H1 (cell line): ENCODE measurements around the gene RBM47. TPM values are rescaled to one million over a fixed set of nuclear protein-coding genes. Genes with fewer than 3 reads are reported as not detected.

ENCODE experiments used
- CTCF ChIA-PET: fragments of 300-600 bp; sonication (Branson Sonifier 250); formaldehyde crosslinking; loops from one replicate; lab custom pipeline; 2021; ENCODE audit not compliant: partially characterized antibody; lab: Charles Lee
- POLR2A ChIA-PET: fragments of 300-600 bp; sonication (Branson Sonifier 250); formaldehyde crosslinking; loops from one replicate; lab custom pipeline; 2021; ENCODE audit warnings: inconsistent platforms; ENCODE audit not compliant: partially characterized antibody; lab: Charles Lee
- DNase-seq, 2 experiments: peaks; one replicate each; pipeline versions ENCODE4 v3.0.0 to v3.0.0-alpha.2; 2010 to 2022; ENCODE audit warnings: low spot score in 2 of 2, low read depth in 1 of 2, mixed read lengths in 1 of 2
- FAIRE-seq: peaks from 2 replicates; lab custom pipeline; 2011; peaks lifted over from hg19 to GRCh38; lab: Jason Lieb, UNC
- H2AFZ ChIP-seq: 2 replicates; pipeline ENCODE4 v1.8.1; 2012; ENCODE audit warnings: low read length, inconsistent platforms
- H2AK5ac ChIP-seq: 2 replicates; pipeline ENCODE4 v1.6.1; 2013; ENCODE audit warnings: low read depth, low read length
- H2BK120ac ChIP-seq: replicated peaks from 2 replicates; pipeline ENCODE3; 2013; ENCODE audit warnings: low read depth, low read length, inconsistent platforms
- H2BK12ac ChIP-seq: 2 replicates; pipeline ENCODE4 v1.6.1; 2013; ENCODE audit warnings: low read depth, low read length
- H2BK15ac ChIP-seq: 2 replicates; pipeline ENCODE4 v1.6.1; 2013; ENCODE audit warnings: low read length
- H2BK20ac ChIP-seq: 2 replicates; pipeline ENCODE4 v1.6.1; 2013; ENCODE audit warnings: low read length
- H2BK5ac ChIP-seq: 2 replicates; pipeline ENCODE4 v1.6.1; 2013; ENCODE audit warnings: low read depth, low read length
- H3K14ac ChIP-seq: 2 replicates; pipeline ENCODE4 v1.6.1; 2013; ENCODE audit warnings: inconsistent platforms; ENCODE audit not compliant: insufficient read length
- H3K18ac ChIP-seq: 2 replicates; pipeline ENCODE4 v1.6.1; 2013; ENCODE audit warnings: low read length; ENCODE audit errors: extremely low read depth
- H3K23ac ChIP-seq: 2 replicates; pipeline ENCODE4 v1.6.1; 2013; ENCODE audit warnings: inconsistent platforms; ENCODE audit not compliant: insufficient read length
- H3K23me2 ChIP-seq: 2 replicates; pipeline ENCODE4 v1.6.1; 2013; ENCODE audit warnings: low read depth, low read length
- H3K27ac ChIP-seq: 2 replicates; pipeline ENCODE4 v1.6.1; 2011; ENCODE audit warnings: low read depth, low read length, inconsistent platforms
- H3K27me3 ChIP-seq, 4 experiments: replicated peaks in 1 of 4; 1 replicate in 1 of 4; 2 replicates in 3 of 4; pipeline versions ENCODE4 v1.6.1 to v1.8.1; 2011 to 2013; ENCODE audit warnings: low read length in 3 of 4, mild to moderate bottlenecking in 3 of 4, inconsistent platforms in 2 of 4, mixed read lengths in 2 of 4, moderate library complexity in 1 of 4; ENCODE audit not compliant: control insufficient read depth in 3 of 4, insufficient read depth in 3 of 4; ENCODE audit errors: extremely low read depth in 1 of 4
- H3K36me3 ChIP-seq, 4 experiments: 2 replicates each; pipeline versions ENCODE4 v1.6.1 to v1.8.1; 2011 to 2013; ENCODE audit warnings: mild to moderate bottlenecking in 4 of 4, low read length in 3 of 4, moderate library complexity in 2 of 4, control low read depth in 1 of 4, inconsistent platforms in 1 of 4; ENCODE audit not compliant: insufficient read depth in 4 of 4, control insufficient read depth in 2 of 4
- H3K4ac ChIP-seq: replicated peaks from 2 replicates; pipeline ENCODE3; 2013; ENCODE audit warnings: low read length, low read depth, mixed read lengths, inconsistent platforms; ENCODE audit not compliant: insufficient read length
- H3K4me1 ChIP-seq, 4 experiments: replicated peaks in 1 of 4; 1 replicate in 1 of 4; 2 replicates in 3 of 4; pipeline versions ENCODE4 v1.6.1 to v1.8.1; 2011 to 2013; ENCODE audit warnings: low read length in 3 of 4, inconsistent platforms in 2 of 4, mixed read lengths in 1 of 4; ENCODE audit not compliant: insufficient read depth in 4 of 4, control insufficient read depth in 3 of 4
- H3K4me2 ChIP-seq, 2 experiments: 2 replicates each; pipeline versions ENCODE4 v1.6.1 to v1.8.1; 2011 to 2013; ENCODE audit warnings: low read depth in 2 of 2, low read length in 2 of 2, control low read depth in 1 of 2, inconsistent platforms in 1 of 2, mild to moderate bottlenecking in 1 of 2; ENCODE audit not compliant: insufficient read depth in 1 of 2
- H3K4me3 ChIP-seq, 4 experiments: fragments of 200-600, 300-600 bp in 1 of 4; sonication (generic), shearing (Covaris generic), sonication (Bioruptor Twin) in 1 of 4; 2 replicates each; pipeline versions ENCODE4 v1.5.1 to v1.8.1; 2011 to 2016; ENCODE audit warnings: low read length in 4 of 4, low read depth in 3 of 4, control low read depth in 2 of 4, inconsistent platforms in 2 of 4, mild to moderate bottlenecking in 2 of 4, mixed read lengths in 1 of 4, moderate library complexity in 1 of 4; ENCODE audit not compliant: insufficient read depth in 2 of 4; ENCODE audit errors: extremely low read depth in 1 of 4
- H3K56ac ChIP-seq: replicated peaks from 2 replicates; pipeline ENCODE3; 2013; ENCODE audit warnings: low read depth, mild to moderate bottlenecking, mixed read lengths, low read length, inconsistent platforms; ENCODE audit not compliant: insufficient read length
- H3K79me1 ChIP-seq: 2 replicates; pipeline ENCODE4 v1.6.1; 2013; ENCODE audit warnings: low read depth, low read length, control low read depth
- H3K79me2 ChIP-seq, 2 experiments: 2 replicates each; pipeline versions ENCODE4 v1.6.1 to v1.8.1; 2012 to 2013; ENCODE audit warnings: low read length in 2 of 2, mild to moderate bottlenecking in 2 of 2, inconsistent platforms in 1 of 2; ENCODE audit not compliant: insufficient read depth in 2 of 2, control insufficient read depth in 1 of 2
- H3K9ac ChIP-seq, 4 experiments: replicated peaks in 1 of 4; 1 replicate in 1 of 4; 2 replicates in 3 of 4; pipeline versions ENCODE4 v1.6.1 to v1.8.1; 2011 to 2013; ENCODE audit warnings: low read depth in 3 of 4, low read length in 3 of 4, control low read depth in 2 of 4, mild to moderate bottlenecking in 2 of 4, moderate library complexity in 2 of 4, inconsistent platforms in 1 of 4; ENCODE audit errors: extremely low read depth in 1 of 4
- H3K9me3 ChIP-seq, 2 experiments: 2 replicates each; pipeline versions ENCODE4 v1.6.1 to v1.8.1; 2012 to 2013; ENCODE audit warnings: mild to moderate bottlenecking in 2 of 2, moderate library complexity in 2 of 2, control low read depth in 1 of 2, inconsistent platforms in 1 of 2, low read depth in 1 of 2, low read length in 1 of 2, mixed read lengths in 1 of 2; ENCODE audit not compliant: insufficient read depth in 2 of 2
- H4K20me1 ChIP-seq, 2 experiments: replicated peaks in 1 of 2; 2 replicates each; pipeline versions ENCODE3 to v1.8.1; 2011 to 2013; ENCODE audit warnings: inconsistent platforms in 2 of 2, low read length in 2 of 2, mild to moderate bottlenecking in 1 of 2; ENCODE audit not compliant: insufficient read depth in 2 of 2, control insufficient read depth in 1 of 2
- H4K5ac ChIP-seq: 2 replicates; pipeline ENCODE4 v1.6.1; 2013; ENCODE audit warnings: low read length, low read depth, mixed read lengths, inconsistent platforms; ENCODE audit not compliant: insufficient read length
- H4K8ac ChIP-seq: 2 replicates; pipeline ENCODE4 v1.8.0; 2013; ENCODE audit warnings: mild to moderate bottlenecking, moderate library complexity, low read length, inconsistent platforms; ENCODE audit not compliant: insufficient read depth; ENCODE audit errors: extremely low read depth
- H4K91ac ChIP-seq: replicated peaks from 2 replicates; pipeline ENCODE3; 2013; ENCODE audit warnings: low read length, mixed read lengths, inconsistent platforms; ENCODE audit not compliant: insufficient read length
- KDM1A ChIP-seq: fragments of 200-600, 300-600 bp; sonication (generic); IDR thresholded peaks from 2 replicates; pipeline ENCODE4 v1.7.1; 2016; ENCODE audit warnings: mild to moderate bottlenecking, low read length, borderline replicate concordance
- SIN3A ChIP-seq, 2 experiments: IDR thresholded peaks in 1 of 2; conservative IDR thresholded peaks in 1 of 2; 2 replicates each; pipeline ENCODE4 v1.6.1; 2011 to 2012; ENCODE audit warnings: low read length in 2 of 2, improper control_type of control experiment in 1 of 2, low read depth in 1 of 2, mild to moderate bottlenecking in 1 of 2
- WGBS, 2 experiments: shearing (Covaris generic) in 1 of 2; methylation state at CpG; one replicate each; pipeline versions ENCODE4 v1.1.6 to v1.1.7; 2013 to 2015; ENCODE audit warnings: low lambda C conversion rate in 2 of 2, mixed read lengths in 2 of 2, inconsistent platforms in 1 of 2, low coverage in 1 of 2, missing lambda C conversion rate in 1 of 2; ENCODE audit not compliant: insufficient replicate concordance in 2 of 2, insufficient coverage in 1 of 2, insufficient read length in 1 of 2; ENCODE audit errors: extremely low coverage in 1 of 2, missing lambda C conversion rate in 1 of 2; 5-methylcytosine and 5-hydroxymethylcytosine counted together
- polyA plus RNA-seq, 7 experiments: library from polyadenylated mRNA; depleted of rRNA in 3 of 7; stranded (reverse) in 5 of 7; unstranded in 2 of 7; fragments of >200 nt in 5 of 7; fragments of 200-250 nt in 2 of 7; gene quantifications; 1 replicate in 5 of 7; 2 replicates in 1 of 7; 4 replicates in 1 of 7; pipeline versions ENCODE4 v1.2.1 to v1.2.3, GENCODE V29; 2011 to 2013; ENCODE audit warnings: missing spikeins in 2 of 7, mixed read lengths in 2 of 7
- total RNA-seq: library from RNA; stranded (reverse); fragmentation: NEBNext Ultra II Directional; extraction: Animal tissue kit (Norgen Biotek cat#: 25700); gene quantifications from 2 replicates; pipeline ENCODE4 v1.2.1, GENCODE V29; 2021

RBM47 gene
- total and polyA plus RNA-seq, 2 of the 8 experiments (the other 6 are each of a cell fraction or from before 2014, with no cell fraction given), result 42.8 to 78.9 TPM

- H3K4me3 ChIP-seq, result no peak overlapping the region
- H3K23ac ChIP-seq, result no peak overlapping the region
- peak overlapping the region; percentile 73; the same call in 1 of the 2 replicates for H4K8ac ChIP-seq
- no peaks in the 10 kb centered on the region for H3K9me3 ChIP-seq
- no peak overlapping the region for H3K4ac ChIP-seq
- H3K79me2 ChIP-seq, result peaks cover 0 to 71% of the 10 kb centered on the region in 2 experiments; a peak in 2 of 4 replicates
- POLR2A ChIA-PET, result interaction anchor here (1.1 to 1.5 kb wide), 3 partner anchors 13 to 31 kb away, joined by 3 read pairs; no protein-coding TSS in a partner anchor
- H3K23me2 ChIP-seq, result no peaks in the 10 kb centered on the region
- H3K18ac ChIP-seq, result 0 out of 2 replicates have a peak overlapping the region, but pooled peaks have one; percentile 25
- H3K14ac ChIP-seq, result no peak overlapping the region
- no peak overlapping the region for H3K56ac ChIP-seq
- no peak overlapping the region; the same call in 1 of the 2 replicates for H3K27ac ChIP-seq
- 91% methylated on average over 7 of the region's 7 CpGs; no CpG with 5 or more reads in 1 of the 2 experiments for WGBS, 2 experiments
- peaks cover 0 to 7% (median 1%) of the 10 kb centered on the region in 4 experiments; a peak in 3 of 7 replicates for H3K4me1 ChIP-seq
- H4K5ac ChIP-seq, result no peak overlapping the region
- no peak overlapping the region for H4K91ac ChIP-seq
- TF ChIP-seq SIN3A (conservative IDR thresholded peaks at IDR 0.05 in 1 of 2, IDR thresholded peaks at IDR 0.05 in 1 of 2; ENCODE audit: low read depth in 1 of 2, low read length in 2 of 2), result no peak
- peak; percentile 78 for TF ChIP-seq KDM1A
- TF ChIP-seq, all 59 proteins: peak for 1
- DNase-seq (no peak), FAIRE-seq (peak; percentile 36)
- CTCF ChIA-PET, result interaction anchor here (1.0 kb wide), 1 partner anchor 141 kb away, joined by 3 read pairs; no protein-coding TSS in a partner anchor
- no peak overlapping the region for H3K4me2 ChIP-seq
- no peak overlapping the region for H2AK5ac ChIP-seq
- H3K9ac ChIP-seq, result peak overlapping the region in 1 of 4 experiments; percentile 45; a peak in 2 of 7 replicates
- no peak overlapping the region for H2BK12ac ChIP-seq
- H2BK5ac ChIP-seq, result 0 out of 2 replicates have a peak overlapping the region, but pooled peaks have one; percentile 6
- H2BK15ac ChIP-seq, result no peak overlapping the region
- H3K27me3 ChIP-seq, result no peaks in the 10 kb centered on the region
- peaks cover 0 to 2% of the 10 kb centered on the region in 2 experiments for H4K20me1 ChIP-seq
- H3K79me1 ChIP-seq, result peaks cover 4% of the 10 kb centered on the region; the same call in 1 of the 2 replicates
- no peak overlapping the region for H2BK120ac ChIP-seq
- H2BK20ac ChIP-seq, result no peak overlapping the region
- no peak overlapping the region for H2AFZ ChIP-seq
- H3K36me3 ChIP-seq, result no peaks in the 10 kb centered on the region
Observed at GRCh38 chr4:40576651-40577480, 52.8 kb downstream of the RBM47 start.
